Smooth muscle cell (in vitro differentiated cells): ENCODE data around the gene KLF1. TPM values are rescaled to one million over a fixed set of nuclear protein-coding genes. Genes with fewer than 3 reads are reported as not detected.
A peak's percentile ranks its signal among the peaks of the same experiment; 100 is the strongest.

ENCODE experiments used
- DNase-seq: peaks from one replicate; lab custom pipeline; 2025; ENCODE audit not compliant: unreplicated experiment; lab: John Stamatoyannopoulos, UW
- H2AFZ ChIP-seq: fragments of 200-600 bp; sonication (generic); 2 replicates; pipeline ENCODE4 v1.6.0; 2016; ENCODE audit warnings: antibody characterized with exemption, low read depth, mild to moderate bottlenecking
- H3F3A ChIP-seq: fragments of 200-600 bp; sonication (generic); 2 replicates; pipeline ENCODE4 v1.6.0; 2017; ENCODE audit warnings: antibody characterized with exemption, low read depth
- H3K27ac ChIP-seq: fragments of 200-600 bp; sonication (generic); 2 replicates; pipeline ENCODE4 v1.5.1; 2016; ENCODE audit warnings: low read depth, mild to moderate bottlenecking
- H3K27me3 ChIP-seq: fragments of 200-600 bp; sonication (generic); 2 replicates; pipeline ENCODE4 v1.6.1; 2016; ENCODE audit warnings: low read depth, mild to moderate bottlenecking
- H3K36me3 ChIP-seq: fragments of 200-600 bp; sonication (generic); 2 replicates; pipeline ENCODE4 v1.5.1; 2016; ENCODE audit warnings: low read depth
- H3K4me1 ChIP-seq: fragments of 200-600 bp; sonication (generic); 2 replicates; pipeline ENCODE4 v1.5.1; 2016; ENCODE audit warnings: low read depth
- H3K4me2 ChIP-seq: fragments of 200-600 bp; sonication (generic); 2 replicates; pipeline ENCODE4 v1.6.0; 2016; ENCODE audit warnings: mild to moderate bottlenecking
- H3K4me3 ChIP-seq: fragments of 200-600 bp; sonication (generic); 2 replicates; pipeline ENCODE4 v1.5.1; 2016; ENCODE audit warnings: mild to moderate bottlenecking
- H3K79me2 ChIP-seq: fragments of 200-600 bp; sonication (generic); 2 replicates; pipeline ENCODE4 v1.6.0; 2016; ENCODE audit warnings: low read depth, mild to moderate bottlenecking
- H3K9ac ChIP-seq: fragments of 200-600 bp; sonication (generic); 2 replicates; pipeline ENCODE4 v1.6.0; 2016; ENCODE audit warnings: low read depth
- H3K9me3 ChIP-seq: fragments of 200-600 bp; sonication (generic); replicated peaks from 2 replicates; pipeline ENCODE4 v1.5.1; 2016; ENCODE audit warnings: low read depth
- H4K20me1 ChIP-seq: fragments of 200-600 bp; sonication (generic); 2 replicates; pipeline ENCODE4 v1.6.0; 2016; ENCODE audit warnings: low read depth
- CTCF ChIP-seq: fragments of 200-600 bp; sonication (generic); IDR thresholded peaks from 2 replicates; pipeline ENCODE4 v1.5.1; 2017; ENCODE audit warnings: borderline replicate concordance, mild to moderate bottlenecking, antibody characterized with exemption; ENCODE audit not compliant: insufficient read depth, poor library complexity, severe bottlenecking
- WGBS: methylation state at CpG from one replicate; pipeline ENCODE4 v1.1.7; 2016; ENCODE audit warnings: low lambda C conversion rate; 5-methylcytosine and 5-hydroxymethylcytosine counted together
- polyA plus RNA-seq: library from polyadenylated mRNA; unstranded; fragments of >200 nt; fragmentation: Nextera tagmentation; extraction: Ambion mirVana; gene quantifications from 2 replicates; pipeline ENCODE4 v1.2.1, GENCODE V29; 2016
- total RNA-seq: library from RNA; depleted of rRNA; stranded (reverse); fragments of >200 nt; gene quantifications from 2 replicates; pipeline ENCODE4 v1.2.3, GENCODE V29; 2014

Gene KLF1
- total and polyA plus RNA-seq, 2 experiments from 2014 or later, result 0.09 TPM; not detected in 1

GRCh38 chr19:12842511-12842910 lies 44.5 kb downstream of the KLF1 start:
- Histone ChIP-seq H3K27me3 (peaks cover 34% of the 10 kb centered on the region), H3F3A (peaks cover 13% of the 10 kb centered on the region), H2AFZ (no peak overlapping the region), H3K4me1 (peaks cover 8% of the 10 kb centered on the region), H3K9me3 (no peaks in the 10 kb centered on the region), H3K27ac (no peak overlapping the region), H4K20me1 (no peaks in the 10 kb centered on the region), H3K9ac (no peak overlapping the region), H3K4me2 (no peak overlapping the region), H3K79me2 (no peaks in the 10 kb centered on the region), H3K4me3 (no peak overlapping the region), H3K36me3 (no peaks in the 10 kb centered on the region)
- TF ChIP-seq CTCF, result no peak
- DNase-seq, result no peak
- 97% methylated on average over 18 of the region's 18 CpGs for WGBS

GRCh38 chr19:12841094-12841493 lies 45.9 kb downstream of the KLF1 start:
- Histone ChIP-seq H4K20me1 (no peaks in the 10 kb centered on the region), H3K4me1 (peaks cover 8% of the 10 kb centered on the region), H3K9ac (no peak overlapping the region), H2AFZ (peak overlapping the region; percentile 16), H3K27me3 (peaks cover 40% of the 10 kb centered on the region), H3K4me3 (peak overlapping the region; percentile 38), H3K9me3 (no peaks in the 10 kb centered on the region), H3K4me2 (peak overlapping the region; percentile 79), H3K79me2 (no peaks in the 10 kb centered on the region), H3K27ac (no peak overlapping the region), H3K36me3 (no peaks in the 10 kb centered on the region), H3F3A (peaks cover 13% of the 10 kb centered on the region)
- 2% methylated on average over 29 of the region's 29 CpGs for WGBS
- TF ChIP-seq CTCF, result no peak
- no peak for DNase-seq

GRCh38 chr19:12840091-12841079 lies 46.6 kb downstream of the KLF1 start:
- Histone ChIP-seq H3K9me3 (no peaks in the 10 kb centered on the region), H3K27ac (no peak overlapping the region), H3F3A (peaks cover 13% of the 10 kb centered on the region), H3K79me2 (no peaks in the 10 kb centered on the region), H3K9ac (no peak overlapping the region), H3K4me2 (peak overlapping the region; percentile 79), H3K27me3 (peaks cover 47% of the 10 kb centered on the region), H4K20me1 (no peaks in the 10 kb centered on the region), H3K36me3 (no peaks in the 10 kb centered on the region), H3K4me1 (peaks cover 8% of the 10 kb centered on the region), H3K4me3 (peak overlapping the region; percentile 38), H2AFZ (peak overlapping the region; percentile 16)
- TF ChIP-seq CTCF, result no peak
- no peak for DNase-seq
- 32% methylated on average over 38 of the region's 43 CpGs for WGBS
